ENCODE results near the gene RTN4.

DNA sequence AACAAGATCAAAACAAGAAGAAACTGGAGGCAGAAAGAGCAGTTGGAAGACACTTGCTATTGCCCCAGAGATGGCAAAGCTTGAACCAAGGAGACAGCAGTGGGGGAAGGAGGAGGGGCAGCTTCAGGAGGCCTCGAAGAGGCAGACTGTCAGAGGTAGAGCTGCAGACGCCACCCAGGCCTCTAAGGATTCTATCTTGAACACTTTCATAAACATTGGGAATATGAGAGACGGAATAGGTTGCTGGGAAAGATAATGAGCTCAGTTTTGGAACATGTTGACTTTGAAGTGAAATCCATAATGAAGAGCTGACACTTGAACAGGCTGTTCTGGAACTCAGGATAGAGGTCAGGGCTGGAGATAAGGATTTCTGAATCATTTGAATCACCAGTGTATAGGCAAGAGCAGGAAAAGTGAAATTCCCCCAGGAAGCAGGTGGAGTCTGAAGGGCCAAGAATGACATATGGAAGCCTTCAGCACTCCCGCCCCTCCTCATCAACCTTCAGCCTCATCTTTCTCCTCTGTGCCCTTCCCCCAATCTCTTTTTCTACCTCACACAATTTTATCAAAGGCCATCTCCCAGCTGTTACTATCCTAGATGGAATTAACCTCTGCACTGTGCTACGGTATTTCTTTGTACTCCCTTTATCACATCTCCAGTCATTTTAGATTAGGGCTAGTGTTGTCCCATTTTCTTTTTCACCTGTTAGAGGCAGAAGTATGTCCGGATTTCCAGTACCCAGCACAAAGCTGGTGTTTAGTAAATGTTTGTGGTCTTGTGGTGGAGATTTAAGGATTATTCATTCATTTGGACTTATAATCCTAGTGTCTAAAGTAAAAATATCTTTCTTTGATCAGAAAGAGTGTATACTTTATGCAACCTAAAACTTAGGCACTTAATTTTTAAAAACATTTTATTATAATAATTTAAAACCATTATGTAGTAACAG lies 47.5 kb upstream of the RTN4 start:
- no peak for TF ChIP-seq POLR2A (IDR thresholded peaks at IDR 0.05)
- TF ChIP-seq, protein P1, sequence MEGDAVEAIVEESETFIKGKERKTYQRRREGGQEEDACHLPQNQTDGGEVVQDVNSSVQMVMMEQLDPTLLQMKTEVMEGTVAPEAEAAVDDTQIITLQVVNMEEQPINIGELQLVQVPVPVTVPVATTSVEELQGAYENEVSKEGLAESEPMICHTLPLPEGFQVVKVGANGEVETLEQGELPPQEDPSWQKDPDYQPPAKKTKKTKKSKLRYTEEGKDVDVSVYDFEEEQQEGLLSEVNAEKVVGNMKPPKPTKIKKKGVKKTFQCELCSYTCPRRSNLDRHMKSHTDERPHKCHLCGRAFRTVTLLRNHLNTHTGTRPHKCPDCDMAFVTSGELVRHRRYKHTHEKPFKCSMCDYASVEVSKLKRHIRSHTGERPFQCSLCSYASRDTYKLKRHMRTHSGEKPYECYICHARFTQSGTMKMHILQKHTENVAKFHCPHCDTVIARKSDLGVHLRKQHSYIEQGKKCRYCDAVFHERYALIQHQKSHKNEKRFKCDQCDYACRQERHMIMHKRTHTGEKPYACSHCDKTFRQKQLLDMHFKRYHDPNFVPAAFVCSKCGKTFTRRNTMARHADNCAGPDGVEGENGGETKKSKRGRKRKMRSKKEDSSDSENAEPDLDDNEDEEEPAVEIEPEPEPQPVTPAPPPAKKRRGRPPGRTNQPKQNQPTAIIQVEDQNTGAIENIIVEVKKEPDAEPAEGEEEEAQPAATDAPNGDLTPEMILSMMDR (IDR thresholded peaks at IDR 0.05), result no peak

Data from gastroesophageal sphincter (tissue), 3 donors.